Neural cell (in vitro differentiated cells): ENCODE results near the gene SLC35B1.

ENCODE experiments used
- EZH2 ChIP-seq: fragments of 200-600, 300-800 bp; shearing (Covaris generic), sonication (generic); IDR thresholded peaks from 2 replicates; pipeline ENCODE4 v1.6.1; 2014; ENCODE audit warnings: antibody characterized with exemption, low read length, borderline replicate concordance, mild to moderate bottlenecking; ENCODE audit not compliant: insufficient read depth, poor library complexity, severe bottlenecking
- POLR2AphosphoS5 ChIP-seq: IDR thresholded peaks from 2 replicates; pipeline ENCODE4 v1.6.1; 2012
- TF ChIP-seq, protein P1 (sequence below): fragments of 450-650 bp; IDR thresholded peaks from 2 replicates; pipeline ENCODE4 v1.5.1; 2014; ENCODE audit warnings: antibody characterized with exemption, mild to moderate bottlenecking, moderate library complexity; ENCODE audit not compliant: poor library complexity, severe bottlenecking

DNA sequence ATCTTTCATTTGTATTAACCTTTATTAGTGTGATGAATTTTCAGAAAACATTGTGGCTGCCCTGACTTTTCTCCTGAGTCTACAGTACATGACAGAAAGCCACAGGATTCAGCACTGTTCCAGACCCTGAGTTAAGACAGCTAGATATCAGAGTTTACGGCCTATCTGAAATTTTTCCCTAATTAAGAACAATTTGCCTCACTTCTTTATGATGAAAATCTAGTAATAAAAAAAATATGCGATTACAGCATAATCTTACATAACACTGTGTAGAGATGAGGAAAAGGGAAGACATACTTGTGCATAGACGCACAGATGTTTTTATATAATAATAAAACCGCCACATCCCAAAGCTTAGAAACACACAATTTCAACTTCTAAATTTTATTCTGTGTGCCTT lies 37.1 kb downstream of the SLC35B1 start:
- TF ChIP-seq, protein P1, sequence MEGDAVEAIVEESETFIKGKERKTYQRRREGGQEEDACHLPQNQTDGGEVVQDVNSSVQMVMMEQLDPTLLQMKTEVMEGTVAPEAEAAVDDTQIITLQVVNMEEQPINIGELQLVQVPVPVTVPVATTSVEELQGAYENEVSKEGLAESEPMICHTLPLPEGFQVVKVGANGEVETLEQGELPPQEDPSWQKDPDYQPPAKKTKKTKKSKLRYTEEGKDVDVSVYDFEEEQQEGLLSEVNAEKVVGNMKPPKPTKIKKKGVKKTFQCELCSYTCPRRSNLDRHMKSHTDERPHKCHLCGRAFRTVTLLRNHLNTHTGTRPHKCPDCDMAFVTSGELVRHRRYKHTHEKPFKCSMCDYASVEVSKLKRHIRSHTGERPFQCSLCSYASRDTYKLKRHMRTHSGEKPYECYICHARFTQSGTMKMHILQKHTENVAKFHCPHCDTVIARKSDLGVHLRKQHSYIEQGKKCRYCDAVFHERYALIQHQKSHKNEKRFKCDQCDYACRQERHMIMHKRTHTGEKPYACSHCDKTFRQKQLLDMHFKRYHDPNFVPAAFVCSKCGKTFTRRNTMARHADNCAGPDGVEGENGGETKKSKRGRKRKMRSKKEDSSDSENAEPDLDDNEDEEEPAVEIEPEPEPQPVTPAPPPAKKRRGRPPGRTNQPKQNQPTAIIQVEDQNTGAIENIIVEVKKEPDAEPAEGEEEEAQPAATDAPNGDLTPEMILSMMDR = no peak
- TF ChIP-seq EZH2 = no peak
- TF ChIP-seq POLR2AphosphoS5 = no peak
